ENCODE results near the gene TSSK6.
A peak's percentile ranks its signal among the peaks of the same experiment; 100 is the strongest.

TSSK6 gene

DNA sequence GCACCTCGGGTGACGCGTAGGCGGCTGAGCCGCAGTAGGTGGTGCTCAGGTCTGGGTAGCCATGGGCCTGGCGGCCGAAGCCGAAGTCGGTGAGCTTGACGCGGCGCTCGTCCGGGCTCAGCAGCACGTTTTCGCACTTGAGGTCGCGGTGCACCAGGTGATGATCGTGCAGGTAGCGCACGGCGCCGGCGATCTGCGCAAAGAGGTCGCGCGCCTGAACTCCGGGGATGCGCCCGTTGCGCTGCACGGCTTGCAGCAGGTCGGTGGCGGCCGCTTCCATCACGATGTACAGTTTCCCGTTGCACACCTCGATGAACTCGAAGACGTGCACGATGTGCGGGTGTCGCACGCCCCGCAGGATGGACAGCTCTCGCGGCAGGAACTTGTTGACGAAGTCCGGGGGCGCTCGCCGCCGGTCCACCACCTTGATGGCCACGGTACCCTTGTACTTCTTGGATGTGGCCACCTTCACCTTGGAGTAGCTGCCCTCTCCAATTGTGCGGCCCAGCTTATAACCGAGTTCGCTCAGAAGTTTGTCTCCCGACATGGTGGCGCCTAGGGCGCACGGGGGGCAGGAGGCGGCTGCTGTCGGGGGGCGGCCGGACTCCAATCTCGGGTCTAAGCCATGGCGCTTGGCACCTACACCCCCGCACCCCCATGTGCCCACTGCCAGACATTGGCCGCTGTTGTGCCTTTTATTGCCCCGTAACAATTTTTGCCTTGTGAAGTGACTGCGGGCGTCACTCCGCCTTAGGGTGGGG is at the start of gene TSSK6:
Gene TSSK6, minus strand, starts transcription at position 668 of the 761 bp plus-strand sequence. Its CDS starts 121 bp downstream, at position 547.
- no peak for DNase-seq (ENCODE audit: low read depth)
- TF ChIP-seq, protein P1, sequence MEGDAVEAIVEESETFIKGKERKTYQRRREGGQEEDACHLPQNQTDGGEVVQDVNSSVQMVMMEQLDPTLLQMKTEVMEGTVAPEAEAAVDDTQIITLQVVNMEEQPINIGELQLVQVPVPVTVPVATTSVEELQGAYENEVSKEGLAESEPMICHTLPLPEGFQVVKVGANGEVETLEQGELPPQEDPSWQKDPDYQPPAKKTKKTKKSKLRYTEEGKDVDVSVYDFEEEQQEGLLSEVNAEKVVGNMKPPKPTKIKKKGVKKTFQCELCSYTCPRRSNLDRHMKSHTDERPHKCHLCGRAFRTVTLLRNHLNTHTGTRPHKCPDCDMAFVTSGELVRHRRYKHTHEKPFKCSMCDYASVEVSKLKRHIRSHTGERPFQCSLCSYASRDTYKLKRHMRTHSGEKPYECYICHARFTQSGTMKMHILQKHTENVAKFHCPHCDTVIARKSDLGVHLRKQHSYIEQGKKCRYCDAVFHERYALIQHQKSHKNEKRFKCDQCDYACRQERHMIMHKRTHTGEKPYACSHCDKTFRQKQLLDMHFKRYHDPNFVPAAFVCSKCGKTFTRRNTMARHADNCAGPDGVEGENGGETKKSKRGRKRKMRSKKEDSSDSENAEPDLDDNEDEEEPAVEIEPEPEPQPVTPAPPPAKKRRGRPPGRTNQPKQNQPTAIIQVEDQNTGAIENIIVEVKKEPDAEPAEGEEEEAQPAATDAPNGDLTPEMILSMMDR (conservative IDR thresholded peaks at IDR 0.05; ENCODE audit: low read depth, low read length) = no peak
- H3K4me3 ChIP-seq (ENCODE audit: low read length) = peak within 1 kb of the TSS; percentile 77

DNA sequence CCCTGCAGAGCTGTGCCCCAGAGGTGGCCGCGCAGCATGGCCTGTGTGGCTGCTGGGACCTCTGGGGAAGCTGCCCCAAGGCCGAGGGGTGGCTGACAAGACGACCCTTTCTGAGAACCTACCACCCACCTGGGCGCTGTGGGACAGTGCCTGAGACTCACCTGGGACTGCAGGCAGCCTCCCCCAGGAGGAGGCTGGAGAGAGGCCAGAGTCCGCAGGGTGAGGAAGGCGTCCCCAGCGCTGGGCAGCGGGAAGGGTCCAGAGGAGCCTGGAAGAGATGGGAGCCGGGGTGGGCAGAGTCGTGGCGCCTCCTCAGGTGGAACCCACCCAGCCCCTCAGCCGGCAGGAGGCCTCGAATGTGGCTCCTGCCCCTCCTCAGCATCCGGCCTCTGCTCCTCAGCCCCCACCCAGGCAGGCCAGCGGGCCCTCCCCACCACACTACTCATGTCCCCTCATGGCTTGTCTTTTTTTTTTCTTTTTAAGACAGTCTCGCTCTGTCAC is 48.0 kb upstream of the TSSK6 start:
- TF ChIP-seq, protein P1 (conservative IDR thresholded peaks at IDR 0.05; ENCODE audit: low read depth, low read length) = no peak
- DNase-seq (ENCODE audit: low read depth) = no peak
- H3K4me3 ChIP-seq (ENCODE audit: low read length) = no peak overlapping the region

- DNase-seq (ENCODE audit: low read depth) = no peak
- TF ChIP-seq, protein P1 (conservative IDR thresholded peaks at IDR 0.05; ENCODE audit: low read depth, low read length) = peak; percentile 15
- no peak overlapping the region for H3K4me3 ChIP-seq (ENCODE audit: low read length)
Observed at GRCh38 chr19:19562665-19563347, 47.5 kb upstream of the TSSK6 start.

DNA sequence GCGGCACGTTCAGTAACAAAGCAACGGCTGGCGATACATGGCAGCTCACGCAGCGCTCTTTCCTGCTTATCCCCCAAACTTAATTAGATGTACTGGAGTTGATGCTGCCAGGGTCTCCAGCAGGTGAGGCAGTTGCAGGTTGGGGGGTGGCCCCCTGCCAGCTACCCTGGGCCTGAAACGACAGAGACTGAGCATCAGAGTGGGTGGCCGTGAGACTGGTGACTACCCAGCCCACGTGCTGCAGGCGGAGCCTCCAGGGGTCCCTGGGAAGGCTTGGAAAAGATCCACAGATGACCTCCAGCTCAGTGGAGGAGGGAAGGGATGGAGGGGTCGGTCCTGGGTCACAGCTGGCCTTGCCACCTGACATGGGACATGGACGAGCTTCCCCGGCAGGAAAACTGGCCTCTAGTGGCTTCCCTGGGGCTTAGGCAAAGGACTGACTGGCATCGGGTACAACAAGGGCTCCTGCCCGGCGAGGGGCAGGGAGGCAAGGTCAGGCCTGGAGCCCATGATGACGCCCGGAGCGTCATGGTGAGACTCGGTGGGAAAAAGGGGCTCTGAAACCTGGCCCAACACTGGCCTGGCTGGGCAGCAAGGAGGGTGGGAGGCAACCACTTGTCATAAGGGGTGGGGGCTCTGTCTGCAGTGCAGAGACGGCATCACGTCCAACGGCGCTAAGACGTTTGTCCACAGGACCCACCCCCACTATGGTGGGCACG is 46.8 kb upstream of the TSSK6 start:
- TF ChIP-seq, protein P1 (conservative IDR thresholded peaks at IDR 0.05; ENCODE audit: low read depth, low read length) = no peak
- no peak overlapping the region for H3K4me3 ChIP-seq (ENCODE audit: low read length)
- DNase-seq (ENCODE audit: low read depth) = no peak

- TF ChIP-seq, protein P1 (conservative IDR thresholded peaks at IDR 0.05; ENCODE audit: low read depth, low read length) = no peak
- no peak for DNase-seq (ENCODE audit: low read depth)
- H3K4me3 ChIP-seq (ENCODE audit: low read length) = no peak overlapping the region
Observed at GRCh38 chr19:19559931-19560330, 44.6 kb upstream of the TSSK6 start.

GRCh38 chr19:19558636-19559035 is 43.3 kb upstream of the TSSK6 start:
- DNase-seq (ENCODE audit: low read depth) = no peak
- TF ChIP-seq, protein P1 (conservative IDR thresholded peaks at IDR 0.05; ENCODE audit: low read depth, low read length) = no peak
- H3K4me3 ChIP-seq (ENCODE audit: low read length) = no peak overlapping the region

Data from retinal pigment epithelial cell (primary cell).